Measurements from ENCODE around the gene KRTAP20-2. TPM values are rescaled to one million over a fixed set of nuclear protein-coding genes. Genes with fewer than 3 reads are reported as not detected.

KRTAP20-2 gene
- total and polyA plus RNA-seq, 4 donors = not detected

DNA sequence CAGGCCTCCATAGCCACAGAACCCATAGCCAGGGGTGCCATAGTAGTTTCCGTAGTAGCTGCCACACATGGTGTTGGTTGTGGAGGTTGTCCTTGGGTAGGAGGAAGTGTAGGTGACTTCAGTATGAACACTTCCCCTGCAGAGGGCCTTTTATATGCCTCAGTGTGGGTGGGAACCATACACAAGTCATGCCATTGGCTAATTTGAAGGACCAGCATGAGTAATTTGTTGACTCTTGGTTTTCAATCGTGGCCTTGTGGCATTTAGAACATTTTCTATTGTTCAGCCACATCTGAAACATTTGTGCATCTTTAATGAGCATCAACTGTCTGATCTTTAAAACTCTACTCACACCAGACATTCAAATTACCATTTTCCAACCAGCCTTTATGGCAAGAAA is 21.2 kb upstream of the KRTAP20-2 start, which contains the start of gene KRTAP6-1:
TSS of gene KRTAP6-1 (minus strand) at position 95 of the 400 bp plus-strand sequence. CDS start at position 69, 26 bp downstream.
- no peaks in the 10 kb centered on the region for H3K36me3 ChIP-seq (ENCODE audit: control insufficient read depth in 4 of 4, insufficient read depth in 3 of 4, low read depth in 1 of 4, low read length in 3 of 4)
- no peak within 1 kb of the TSS for H3K27ac ChIP-seq (ENCODE audit: low read depth in 1 of 2, low read length in 2 of 2)
- no peak within 1 kb of the TSS for H3K4me3 ChIP-seq (ENCODE audit: low read depth in 1 of 3, low read length in 3 of 3)
- TF ChIP-seq JUND (IDR thresholded peaks at IDR 0.05) (no peak), NR2F2 (IDR thresholded peaks at IDR 0.05) (no peak), FOXA1 (IDR thresholded peaks at IDR 0.05) (no peak), SP1 (IDR thresholded peaks at IDR 0.05) (no peak), CTCF (IDR thresholded peaks at IDR 0.05; ENCODE audit: low read depth, low read length, missing input control) (no peak), GABPA (IDR thresholded peaks at IDR 0.05 in 1 of 2, conservative IDR thresholded peaks at IDR 0.05 in 1 of 2) (no peak), HNF4A (conservative IDR thresholded peaks at IDR 0.05) (no peak), HNF4G (IDR thresholded peaks at IDR 0.05) (no peak), YY1 (IDR thresholded peaks at IDR 0.05) (no peak), EGR1 (IDR thresholded peaks at IDR 0.05; ENCODE audit: low read depth in 2 of 2) (no peak), RAD21 (IDR thresholded peaks at IDR 0.05) (no peak), ZBTB33 (IDR thresholded peaks at IDR 0.05) (no peak)
- TF ChIP-seq, protein P1, sequence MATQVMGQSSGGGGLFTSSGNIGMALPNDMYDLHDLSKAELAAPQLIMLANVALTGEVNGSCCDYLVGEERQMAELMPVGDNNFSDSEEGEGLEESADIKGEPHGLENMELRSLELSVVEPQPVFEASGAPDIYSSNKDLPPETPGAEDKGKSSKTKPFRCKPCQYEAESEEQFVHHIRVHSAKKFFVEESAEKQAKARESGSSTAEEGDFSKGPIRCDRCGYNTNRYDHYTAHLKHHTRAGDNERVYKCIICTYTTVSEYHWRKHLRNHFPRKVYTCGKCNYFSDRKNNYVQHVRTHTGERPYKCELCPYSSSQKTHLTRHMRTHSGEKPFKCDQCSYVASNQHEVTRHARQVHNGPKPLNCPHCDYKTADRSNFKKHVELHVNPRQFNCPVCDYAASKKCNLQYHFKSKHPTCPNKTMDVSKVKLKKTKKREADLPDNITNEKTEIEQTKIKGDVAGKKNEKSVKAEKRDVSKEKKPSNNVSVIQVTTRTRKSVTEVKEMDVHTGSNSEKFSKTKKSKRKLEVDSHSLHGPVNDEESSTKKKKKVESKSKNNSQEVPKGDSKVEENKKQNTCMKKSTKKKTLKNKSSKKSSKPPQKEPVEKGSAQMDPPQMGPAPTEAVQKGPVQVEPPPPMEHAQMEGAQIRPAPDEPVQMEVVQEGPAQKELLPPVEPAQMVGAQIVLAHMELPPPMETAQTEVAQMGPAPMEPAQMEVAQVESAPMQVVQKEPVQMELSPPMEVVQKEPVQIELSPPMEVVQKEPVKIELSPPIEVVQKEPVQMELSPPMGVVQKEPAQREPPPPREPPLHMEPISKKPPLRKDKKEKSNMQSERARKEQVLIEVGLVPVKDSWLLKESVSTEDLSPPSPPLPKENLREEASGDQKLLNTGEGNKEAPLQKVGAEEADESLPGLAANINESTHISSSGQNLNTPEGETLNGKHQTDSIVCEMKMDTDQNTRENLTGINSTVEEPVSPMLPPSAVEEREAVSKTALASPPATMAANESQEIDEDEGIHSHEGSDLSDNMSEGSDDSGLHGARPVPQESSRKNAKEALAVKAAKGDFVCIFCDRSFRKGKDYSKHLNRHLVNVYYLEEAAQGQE (IDR thresholded peaks at IDR 0.05) = no peak
- no peak within 1 kb of the TSS for H3K9ac ChIP-seq (ENCODE audit: low read depth in 1 of 2, low read length in 2 of 2)
- no peaks in the 10 kb centered on the region for H3K9me3 ChIP-seq (ENCODE audit: control insufficient read depth in 4 of 4, low read length in 3 of 4)
- no peak for DNase-seq (ENCODE audit: low spot score)
- 58% methylated on average over 2 of the region's 2 CpGs for WGBS
- H3K4me1 ChIP-seq (ENCODE audit: control insufficient read depth in 4 of 4, insufficient read depth in 4 of 4, low read length in 3 of 4) = no peaks in the 10 kb centered on the region
- no peaks in the 10 kb centered on the region for H3K27me3 ChIP-seq (ENCODE audit: control insufficient read depth in 4 of 4, insufficient read depth in 4 of 4, low read length in 3 of 4)

DNA sequence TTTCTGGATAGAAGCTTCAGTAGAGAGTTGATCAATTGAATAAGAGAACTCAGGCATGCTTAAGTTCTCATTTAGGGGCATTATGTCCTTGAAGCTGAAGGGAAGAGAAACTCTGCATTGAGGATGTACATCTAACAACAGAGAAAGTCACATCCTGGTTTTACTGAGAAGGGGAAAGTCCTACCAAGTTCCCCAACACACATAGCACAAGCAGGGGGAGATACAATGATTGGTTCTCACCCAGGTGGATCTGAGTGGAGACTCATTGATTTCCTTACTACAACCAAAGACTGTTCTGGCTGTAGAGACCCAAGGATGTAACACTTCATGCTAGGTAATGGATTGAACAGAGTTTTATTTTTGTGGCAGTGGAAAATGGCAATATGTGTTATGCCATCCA is 19.8 kb upstream of the KRTAP20-2 start:
- no peak for DNase-seq (ENCODE audit: low spot score)
- no peak overlapping the region for H3K9ac ChIP-seq (ENCODE audit: low read depth in 1 of 2, low read length in 2 of 2)
- H3K36me3 ChIP-seq (ENCODE audit: control insufficient read depth in 4 of 4, insufficient read depth in 3 of 4, low read depth in 1 of 4, low read length in 3 of 4) = no peaks in the 10 kb centered on the region
- no peak overlapping the region for H3K4me3 ChIP-seq (ENCODE audit: low read depth in 1 of 3, low read length in 3 of 3)
- H3K4me1 ChIP-seq (ENCODE audit: control insufficient read depth in 4 of 4, insufficient read depth in 4 of 4, low read length in 3 of 4) = no peaks in the 10 kb centered on the region
- no peaks in the 10 kb centered on the region for H3K9me3 ChIP-seq (ENCODE audit: control insufficient read depth in 4 of 4, low read length in 3 of 4)
- no peak overlapping the region for H3K27ac ChIP-seq (ENCODE audit: low read depth in 1 of 2, low read length in 2 of 2)
- TF ChIP-seq TAF1 (conservative IDR thresholded peaks at IDR 0.05) = no peak
- no peak for TF ChIP-seq GABPA (IDR thresholded peaks at IDR 0.05 in 1 of 2, conservative IDR thresholded peaks at IDR 0.05 in 1 of 2)
- TF ChIP-seq, protein P1 (IDR thresholded peaks at IDR 0.05) = no peak
- no peak for TF ChIP-seq YY1 (IDR thresholded peaks at IDR 0.05)
- no peak for TF ChIP-seq HNF4G (IDR thresholded peaks at IDR 0.05)
- TF ChIP-seq RXRA (IDR thresholded peaks at IDR 0.05) = no peak
- TF ChIP-seq, protein P2, sequence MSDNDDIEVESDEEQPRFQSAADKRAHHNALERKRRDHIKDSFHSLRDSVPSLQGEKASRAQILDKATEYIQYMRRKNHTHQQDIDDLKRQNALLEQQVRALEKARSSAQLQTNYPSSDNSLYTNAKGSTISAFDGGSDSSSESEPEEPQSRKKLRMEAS (IDR thresholded peaks at IDR 0.05) = no peak
- no peak for TF ChIP-seq SP1 (IDR thresholded peaks at IDR 0.05)
- TF ChIP-seq FOXA2 (IDR thresholded peaks at IDR 0.05) = no peak
- no peak for TF ChIP-seq RAD21 (IDR thresholded peaks at IDR 0.05)
- TF ChIP-seq EGR1 (IDR thresholded peaks at IDR 0.05; ENCODE audit: low read depth in 2 of 2) = no peak
- no peak for TF ChIP-seq FOXA1 (IDR thresholded peaks at IDR 0.05)
- no peak for TF ChIP-seq CTCF (IDR thresholded peaks at IDR 0.05; ENCODE audit: low read depth, low read length, missing input control)
- TF ChIP-seq, protein P3, sequence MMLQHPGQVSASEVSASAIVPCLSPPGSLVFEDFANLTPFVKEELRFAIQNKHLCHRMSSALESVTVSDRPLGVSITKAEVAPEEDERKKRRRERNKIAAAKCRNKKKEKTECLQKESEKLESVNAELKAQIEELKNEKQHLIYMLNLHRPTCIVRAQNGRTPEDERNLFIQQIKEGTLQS (IDR thresholded peaks at IDR 0.05) = no peak
- TF ChIP-seq HNF4A (conservative IDR thresholded peaks at IDR 0.05) = no peak
- no peak for TF ChIP-seq NR2F2 (IDR thresholded peaks at IDR 0.05)
- H3K27me3 ChIP-seq (ENCODE audit: control insufficient read depth in 4 of 4, insufficient read depth in 4 of 4, low read length in 3 of 4) = no peaks in the 10 kb centered on the region
